Skeletal muscle satellite cell (primary cell): Measurements from ENCODE around the gene RYR3.

ENCODE experiments used
- H3K27me3 ChIP-seq: 2 replicates; pipeline ENCODE4 v1.7.0; 2013; ENCODE audit warnings: low read length; ENCODE audit not compliant: control insufficient read depth, insufficient read depth
- H3K36me3 ChIP-seq: 2 replicates; pipeline ENCODE4 v1.7.0; 2013; ENCODE audit warnings: mild to moderate bottlenecking, control low read depth, low read length; ENCODE audit not compliant: insufficient read depth
- H3K4me1 ChIP-seq: 2 replicates; pipeline ENCODE4 v1.7.0; 2013; ENCODE audit warnings: low read length; ENCODE audit not compliant: control insufficient read depth, insufficient read depth
- H3K4me2 ChIP-seq: 2 replicates; pipeline ENCODE4 v1.7.0; 2013; ENCODE audit warnings: mild to moderate bottlenecking, low read length
- H3K4me3 ChIP-seq: 2 replicates; pipeline ENCODE4 v1.7.0; 2013; ENCODE audit warnings: low read length
- H3K9ac ChIP-seq: 2 replicates; pipeline ENCODE4 v1.7.0; 2013; ENCODE audit warnings: mild to moderate bottlenecking, low read depth, low read length, moderate library complexity
- H3K9me3 ChIP-seq: replicated peaks from 2 replicates; pipeline ENCODE4 v1.7.0; 2013; ENCODE audit warnings: mild to moderate bottlenecking, control low read depth, low read length

The RYR3 gene

DNA sequence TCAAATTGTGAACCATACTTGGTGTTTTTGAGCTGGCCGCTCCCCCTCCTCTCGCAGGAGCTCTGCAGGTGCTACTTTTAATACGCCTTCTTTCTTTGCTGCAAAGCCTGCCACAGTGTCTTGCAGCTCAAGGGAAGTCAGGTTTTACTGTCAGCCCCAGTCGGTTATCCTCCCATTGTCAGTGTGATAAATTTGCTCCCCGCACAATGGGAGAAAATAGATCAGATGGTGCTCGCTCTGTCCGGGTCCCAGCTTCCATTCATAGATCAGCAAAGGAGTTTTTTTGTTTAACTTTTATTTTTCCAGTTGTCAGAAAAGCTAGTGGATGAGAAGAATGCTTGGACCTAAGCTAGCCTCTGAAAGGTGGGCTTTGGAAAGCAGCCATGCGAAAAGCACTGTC is 207.7 kb downstream of the RYR3 start:
- no peaks in the 10 kb centered on the region for H3K4me1 ChIP-seq
- no peaks in the 10 kb centered on the region for H3K9me3 ChIP-seq
- H3K36me3 ChIP-seq: no peaks in the 10 kb centered on the region
- no peak overlapping the region for H3K4me2 ChIP-seq
- no peak overlapping the region for H3K9ac ChIP-seq
- H3K27me3 ChIP-seq: peaks cover 13% of the 10 kb centered on the region
- H3K4me3 ChIP-seq: no peak overlapping the region

DNA sequence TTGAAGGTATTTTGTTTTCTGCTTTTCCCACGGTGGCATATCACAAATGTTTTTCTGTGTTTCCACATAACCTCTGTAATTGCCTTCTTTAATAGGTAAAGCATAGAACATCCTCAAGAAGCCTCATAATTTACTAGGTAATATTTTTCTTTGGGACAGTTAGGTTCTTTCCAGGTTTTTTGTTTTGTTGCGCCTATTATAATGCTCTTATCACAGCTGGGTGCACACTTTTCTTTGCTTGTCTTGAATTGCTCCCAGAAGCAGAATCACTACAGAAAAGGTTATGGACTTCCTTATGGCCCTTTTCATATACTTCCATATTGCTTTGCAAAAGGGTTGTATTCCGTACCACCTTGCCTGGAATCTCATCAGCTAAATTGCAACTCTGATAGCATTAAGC is 213.5 kb downstream of the RYR3 start:
- H3K36me3 ChIP-seq: no peaks in the 10 kb centered on the region
- no peak overlapping the region for H3K4me2 ChIP-seq
- H3K27me3 ChIP-seq: peaks cover 16% of the 10 kb centered on the region
- H3K9me3 ChIP-seq: no peaks in the 10 kb centered on the region
- H3K4me1 ChIP-seq: no peaks in the 10 kb centered on the region
- H3K9ac ChIP-seq: no peak overlapping the region
- H3K4me3 ChIP-seq: no peak overlapping the region

DNA sequence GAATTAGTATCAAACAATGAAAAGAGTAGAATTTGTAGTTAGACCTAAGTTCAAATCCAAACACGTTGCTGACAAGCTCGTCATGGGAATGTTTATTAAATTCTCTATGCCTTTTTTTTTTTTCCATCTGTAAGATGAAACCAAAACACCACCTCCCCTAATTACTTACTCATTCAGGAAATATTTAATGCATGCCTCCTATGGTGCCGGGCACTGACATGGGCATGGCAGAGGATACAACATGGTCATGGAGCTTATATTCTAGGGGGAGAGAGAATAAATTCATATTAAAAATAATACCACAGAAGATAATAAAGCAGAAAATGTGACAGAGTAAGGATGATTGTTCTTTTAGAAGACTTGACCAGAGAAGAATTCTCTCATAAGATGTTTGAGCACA is 215.8 kb downstream of the RYR3 start:
- no peaks in the 10 kb centered on the region for H3K4me1 ChIP-seq
- H3K9ac ChIP-seq: no peak overlapping the region
- no peak overlapping the region for H3K4me3 ChIP-seq
- no peak overlapping the region for H3K4me2 ChIP-seq
- peaks cover 21% of the 10 kb centered on the region for H3K27me3 ChIP-seq
- no peaks in the 10 kb centered on the region for H3K36me3 ChIP-seq
- no peaks in the 10 kb centered on the region for H3K9me3 ChIP-seq

DNA sequence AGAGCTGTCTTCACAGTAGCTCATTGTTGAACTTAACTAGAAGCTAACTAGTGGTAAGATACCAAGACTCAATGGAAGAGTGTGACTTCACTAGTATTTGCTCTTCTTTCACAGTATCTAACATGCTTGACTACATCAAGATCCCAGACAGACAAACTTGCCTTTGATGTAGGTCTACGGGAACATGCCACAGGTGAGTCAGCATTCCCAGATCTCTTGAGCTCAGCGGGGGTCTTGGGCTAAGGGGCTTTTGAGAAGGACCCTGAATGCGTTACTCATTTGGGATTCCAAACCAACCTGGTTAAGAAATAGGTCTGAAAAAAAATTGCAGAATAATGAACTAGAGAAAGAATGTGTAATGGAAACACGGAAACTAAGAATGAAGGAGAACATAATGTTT is 222.4 kb downstream of the RYR3 start:
- H3K4me2 ChIP-seq: no peak overlapping the region
- H3K4me1 ChIP-seq: no peaks in the 10 kb centered on the region
- H3K4me3 ChIP-seq: no peak overlapping the region
- H3K9ac ChIP-seq: no peak overlapping the region
- no peaks in the 10 kb centered on the region for H3K36me3 ChIP-seq
- H3K9me3 ChIP-seq: no peaks in the 10 kb centered on the region
- H3K27me3 ChIP-seq: peaks cover 29% of the 10 kb centered on the region

DNA sequence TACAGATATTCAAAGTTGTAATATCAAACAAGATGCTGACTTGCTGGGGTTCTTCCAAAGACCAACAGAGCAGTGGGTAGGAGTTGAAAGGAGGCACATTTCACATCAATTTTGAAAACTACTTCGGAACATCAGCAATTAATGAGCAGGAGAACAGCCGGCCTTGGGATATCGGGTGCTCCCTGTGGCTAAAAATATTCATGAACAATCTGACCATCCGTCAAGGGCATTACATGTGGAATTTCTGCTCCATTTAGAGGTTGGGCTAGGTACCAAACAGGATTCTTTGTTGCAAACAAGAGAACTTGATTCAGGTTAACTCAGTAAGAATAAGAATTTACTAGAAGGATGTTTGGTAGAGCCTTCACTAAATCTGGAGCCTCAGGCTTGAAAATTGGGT is 223.9 kb downstream of the RYR3 start:
- no peak overlapping the region for H3K4me3 ChIP-seq
- H3K36me3 ChIP-seq: no peaks in the 10 kb centered on the region
- H3K4me2 ChIP-seq: no peak overlapping the region
- no peaks in the 10 kb centered on the region for H3K4me1 ChIP-seq
- peaks cover 29% of the 10 kb centered on the region for H3K27me3 ChIP-seq
- no peak overlapping the region for H3K9ac ChIP-seq
- H3K9me3 ChIP-seq: no peaks in the 10 kb centered on the region

DNA sequence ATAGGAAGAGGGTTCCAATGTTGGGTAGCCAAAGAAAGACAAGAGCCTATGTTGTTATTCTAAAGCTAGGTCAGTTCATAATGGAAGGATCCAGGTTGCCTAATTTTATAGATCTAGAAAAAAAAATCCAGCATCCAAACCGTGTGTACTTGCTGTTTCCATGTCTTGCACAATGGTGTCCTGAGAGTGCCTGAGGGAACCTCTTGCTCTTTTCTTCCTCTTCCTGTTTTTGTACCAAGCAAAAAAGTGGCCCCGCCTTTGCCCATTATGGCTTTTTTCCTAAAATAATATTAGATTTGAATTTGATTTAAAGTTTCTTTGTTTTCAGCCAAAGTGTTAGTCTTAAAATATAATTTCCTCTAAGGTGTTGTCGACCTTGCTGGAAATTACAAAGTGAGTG is 224.4 kb downstream of the RYR3 start:
- Histone ChIP-seq H3K4me3 (no peak overlapping the region), H3K9ac (no peak overlapping the region), H3K9me3 (no peaks in the 10 kb centered on the region), H3K27me3 (peaks cover 26% of the 10 kb centered on the region), H3K4me1 (no peaks in the 10 kb centered on the region), H3K36me3 (no peaks in the 10 kb centered on the region), H3K4me2 (no peak overlapping the region)

DNA sequence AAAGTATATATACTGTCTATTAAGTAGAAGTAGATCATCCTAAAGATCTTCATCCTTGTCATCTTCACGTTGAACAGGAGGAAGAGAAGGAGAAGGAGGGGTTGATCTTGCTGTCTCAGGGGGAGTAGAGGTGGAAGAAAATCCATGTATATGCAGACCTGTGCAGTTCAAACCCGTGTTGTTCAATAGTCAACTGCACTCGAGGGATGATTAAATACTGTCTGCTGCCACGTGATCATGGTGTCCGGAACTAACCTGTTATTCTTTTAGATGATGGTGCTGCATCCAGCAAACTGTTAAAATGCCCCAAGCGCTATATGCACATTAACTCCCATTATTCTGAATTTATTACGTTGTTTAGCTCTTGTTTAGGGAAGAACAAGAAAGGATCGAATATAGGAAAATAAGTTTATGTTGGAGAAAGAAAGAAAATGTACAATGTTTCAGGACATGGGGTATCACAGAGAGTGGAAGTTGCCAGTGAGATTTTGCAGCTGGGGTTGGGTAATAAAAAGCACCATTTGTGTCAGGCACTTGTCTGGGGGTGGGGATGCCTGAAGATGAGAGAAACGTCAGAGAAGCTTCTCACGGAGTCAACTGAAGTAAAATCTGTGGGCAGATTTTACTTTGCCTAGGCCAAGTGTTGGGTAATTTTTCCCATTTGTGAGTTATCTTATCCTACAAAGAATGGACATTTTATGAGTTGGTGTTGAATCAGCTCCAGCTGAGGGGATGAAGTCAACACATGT is 229.2 kb downstream of the RYR3 start:
- H3K9ac ChIP-seq: no peak overlapping the region
- H3K4me3 ChIP-seq: no peak overlapping the region
- no peak overlapping the region for H3K4me2 ChIP-seq
- H3K4me1 ChIP-seq: no peaks in the 10 kb centered on the region
- H3K9me3 ChIP-seq: no peaks in the 10 kb centered on the region
- H3K36me3 ChIP-seq: no peaks in the 10 kb centered on the region
- peaks cover 20% of the 10 kb centered on the region for H3K27me3 ChIP-seq

DNA sequence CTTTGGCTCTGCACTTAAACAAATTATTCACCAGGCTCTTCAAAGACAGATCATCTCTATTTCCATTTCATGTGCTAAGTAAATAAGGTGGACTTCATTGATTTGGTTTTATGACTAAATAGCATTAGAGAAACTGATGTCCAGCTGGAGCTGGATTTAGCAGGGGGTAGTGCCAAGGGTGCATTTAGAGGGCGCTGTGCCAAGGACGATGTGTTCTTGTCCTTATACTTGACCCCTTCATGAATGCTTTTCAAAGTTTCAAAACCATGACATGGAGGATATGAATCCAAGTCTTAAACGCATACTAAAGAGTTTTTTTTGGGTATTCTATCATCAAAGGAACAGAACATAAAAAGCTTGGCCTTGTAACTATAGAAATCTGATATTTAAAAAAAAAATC is 233.2 kb downstream of the RYR3 start:
- no peaks in the 10 kb centered on the region for H3K36me3 ChIP-seq
- no peak overlapping the region for H3K4me2 ChIP-seq
- peaks cover 5% of the 10 kb centered on the region for H3K27me3 ChIP-seq
- no peaks in the 10 kb centered on the region for H3K9me3 ChIP-seq
- H3K4me3 ChIP-seq: no peak overlapping the region
- H3K9ac ChIP-seq: no peak overlapping the region
- no peaks in the 10 kb centered on the region for H3K4me1 ChIP-seq

DNA sequence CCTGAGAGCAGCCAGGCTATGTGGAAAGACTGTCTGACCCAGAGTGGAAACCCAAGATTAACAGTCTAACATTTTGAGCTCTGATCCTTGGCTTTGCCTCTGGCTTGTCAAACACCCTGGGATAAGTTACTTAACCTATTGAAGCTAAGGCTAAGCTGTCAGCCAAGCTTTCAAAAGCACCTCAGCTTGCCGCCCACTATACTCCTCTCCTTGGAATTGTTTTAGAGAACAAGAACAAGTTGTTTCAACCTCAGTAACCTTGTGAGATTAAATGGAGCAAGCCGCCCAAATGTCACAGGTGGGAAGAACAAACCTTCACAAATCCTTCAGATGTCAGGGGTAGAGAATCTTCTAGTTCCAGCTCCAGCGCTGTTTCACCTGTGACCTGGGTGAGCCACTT is 235.1 kb downstream of the RYR3 start:
- Histone ChIP-seq H3K4me3 (no peak overlapping the region), H3K9me3 (no peaks in the 10 kb centered on the region), H3K4me1 (no peaks in the 10 kb centered on the region), H3K27me3 (peaks cover 3% of the 10 kb centered on the region), H3K36me3 (no peaks in the 10 kb centered on the region), H3K4me2 (no peak overlapping the region), H3K9ac (no peak overlapping the region)

DNA sequence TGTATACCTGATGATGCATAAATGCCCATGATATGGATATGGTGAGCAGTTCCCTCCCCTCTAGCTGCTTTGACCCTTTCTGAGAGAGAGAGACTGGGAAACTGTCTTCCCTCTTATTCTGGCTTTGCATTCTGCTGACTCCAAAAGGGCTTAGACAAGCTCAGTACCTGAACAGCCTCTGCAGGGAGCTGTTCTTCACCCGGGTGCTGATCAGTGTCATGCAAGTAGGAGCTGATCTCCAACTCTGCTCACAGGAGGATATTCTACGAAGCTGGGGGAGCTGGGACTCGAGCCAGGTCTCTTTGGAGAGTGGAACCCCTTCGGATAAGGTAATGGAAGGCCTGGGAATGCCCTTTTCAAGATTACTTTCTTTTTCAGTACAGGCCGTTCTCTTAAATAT is 237.1 kb downstream of the RYR3 start:
- H3K27me3 ChIP-seq: peaks cover under 1% of the 10 kb centered on the region
- H3K4me1 ChIP-seq: no peaks in the 10 kb centered on the region
- H3K9ac ChIP-seq: no peak overlapping the region
- no peaks in the 10 kb centered on the region for H3K9me3 ChIP-seq
- H3K4me2 ChIP-seq: no peak overlapping the region
- H3K36me3 ChIP-seq: no peaks in the 10 kb centered on the region
- no peak overlapping the region for H3K4me3 ChIP-seq

DNA sequence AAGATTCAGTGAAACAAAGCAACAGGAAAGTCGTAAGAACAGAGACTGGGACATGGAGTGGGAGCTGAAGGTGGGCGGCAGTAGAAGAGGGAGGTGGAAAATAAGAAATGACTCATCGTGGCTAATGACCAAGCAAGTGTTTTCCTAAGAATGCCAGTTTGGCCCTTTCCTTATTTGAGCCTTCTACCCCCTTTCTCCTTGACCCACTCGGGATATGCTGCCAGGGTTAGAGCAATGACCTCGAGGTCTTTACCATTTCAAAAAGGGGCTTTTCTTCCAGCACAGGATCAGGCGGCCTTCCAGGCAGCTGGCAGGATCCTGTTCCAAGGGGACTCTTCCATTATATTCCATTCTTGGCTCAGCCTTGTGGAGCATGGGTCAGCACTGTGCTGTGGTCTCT is 241.1 kb downstream of the RYR3 start:
- no peaks in the 10 kb centered on the region for H3K9me3 ChIP-seq
- no peaks in the 10 kb centered on the region for H3K36me3 ChIP-seq
- H3K9ac ChIP-seq: no peak overlapping the region
- H3K27me3 ChIP-seq: peaks cover 5% of the 10 kb centered on the region
- H3K4me1 ChIP-seq: no peaks in the 10 kb centered on the region
- no peak overlapping the region for H3K4me2 ChIP-seq
- H3K4me3 ChIP-seq: no peak overlapping the region

DNA sequence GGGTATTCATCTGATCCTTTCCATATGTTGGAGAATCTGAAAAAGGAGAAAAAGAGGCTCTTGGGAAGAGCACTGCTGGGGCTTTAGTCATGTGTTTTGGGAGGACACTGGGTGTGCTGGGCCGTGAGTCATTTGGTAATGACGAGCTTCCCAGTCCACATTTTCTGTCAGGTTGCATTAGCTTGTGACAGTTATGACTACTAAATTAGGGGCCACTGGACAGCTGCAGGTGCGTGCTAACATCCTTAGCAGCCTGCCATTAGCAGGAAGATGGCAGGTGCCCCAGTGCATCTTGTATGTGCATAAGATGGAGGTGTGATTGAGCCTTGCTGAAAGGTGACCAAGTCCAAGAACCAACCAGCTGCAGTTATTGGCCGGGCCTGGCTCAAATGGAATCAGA is 242.4 kb downstream of the RYR3 start:
- Histone ChIP-seq H3K4me1 (no peaks in the 10 kb centered on the region), H3K4me3 (no peak overlapping the region), H3K9me3 (no peaks in the 10 kb centered on the region), H3K9ac (no peak overlapping the region), H3K4me2 (no peak overlapping the region), H3K27me3 (peaks cover 5% of the 10 kb centered on the region), H3K36me3 (no peaks in the 10 kb centered on the region)
